WERI-Rb-1 (cell line): ENCODE data around the gene KRTAP5-7.
"Not testable (repeated sequence)": the region's sequence is repeated elsewhere in the genome, so short reads cannot be mapped to it uniquely, and the experiment has no call there.

ENCODE experiments used
- DNase-seq: peaks from one replicate; pipeline ENCODE4 v3.0.0-alpha.2; 2020
- H3K27ac ChIP-seq: fragments of 250-450 bp; sonication (Bioruptor Pico); 2 replicates; pipeline ENCODE4 v1.5.1; 2020; ENCODE audit warnings: mild to moderate bottlenecking, moderate library complexity
- H3K27me3 ChIP-seq: fragments of 250-450 bp; sonication (Bioruptor Pico); 2 replicates; pipeline ENCODE4 v1.5.1; 2021; ENCODE audit warnings: mild to moderate bottlenecking, low read depth, moderate library complexity; ENCODE audit not compliant: insufficient read depth, severe bottlenecking
- H3K36me3 ChIP-seq: fragments of 250-450 bp; sonication (Bioruptor Pico); 2 replicates; pipeline ENCODE4 v1.5.1; 2020; ENCODE audit warnings: mild to moderate bottlenecking, moderate library complexity
- H3K4me3 ChIP-seq: 2 replicates; pipeline ENCODE4 v1.5.1; 2011; ENCODE audit warnings: low read depth, mild to moderate bottlenecking, control low read depth, low read length
- H3K9me3 ChIP-seq: fragments of 250-450 bp; sonication (Bioruptor Pico); 2 replicates; pipeline ENCODE4 v1.5.1; 2021; ENCODE audit warnings: mild to moderate bottlenecking, moderate library complexity; ENCODE audit not compliant: severe bottlenecking
- TF ChIP-seq, protein P1 (sequence below): IDR thresholded peaks from 2 replicates; pipeline ENCODE4 v1.5.1; 2011; ENCODE audit warnings: low read depth, mild to moderate bottlenecking, control low read depth, inconsistent platforms, low read length

Gene KRTAP5-7

DNA sequence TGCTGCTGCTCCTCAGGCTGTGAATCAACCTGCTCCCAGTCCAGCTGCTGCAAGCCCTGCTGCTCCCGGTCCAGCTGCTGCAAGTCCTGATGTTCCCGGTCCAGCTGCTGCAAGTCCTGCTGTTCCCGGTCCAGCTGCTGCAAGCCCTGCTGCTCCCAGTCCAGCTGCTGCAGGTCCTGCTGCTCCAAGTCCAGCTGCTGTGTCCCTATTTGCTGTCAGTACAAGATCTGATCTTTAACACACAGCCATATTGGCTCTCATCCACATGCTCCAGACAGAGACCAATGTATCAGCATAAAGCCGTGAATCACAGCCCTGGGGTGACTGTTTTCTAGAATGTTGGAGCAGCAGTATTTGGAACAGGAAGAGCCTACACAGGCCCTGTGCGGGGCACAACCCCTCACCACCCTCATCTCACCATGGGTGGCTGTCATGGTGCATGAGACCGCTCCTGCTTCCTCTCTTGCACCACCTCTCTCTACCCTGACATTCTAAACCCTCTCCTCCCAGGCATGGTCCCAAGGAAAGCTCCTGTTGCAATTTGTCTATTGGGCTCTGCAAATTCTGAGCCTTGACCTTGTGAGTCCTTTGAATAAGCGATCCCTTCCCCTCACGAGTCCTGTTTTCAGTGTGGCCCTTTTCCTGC is 41.8 kb downstream of the KRTAP5-7 start:
- no peaks in the 10 kb centered on the region for H3K36me3 ChIP-seq
- no peak overlapping the region for H3K27ac ChIP-seq
- DNase-seq, result no peak
- no peaks in the 10 kb centered on the region for H3K27me3 ChIP-seq
- no peak overlapping the region for H3K4me3 ChIP-seq
- TF ChIP-seq, protein P1, sequence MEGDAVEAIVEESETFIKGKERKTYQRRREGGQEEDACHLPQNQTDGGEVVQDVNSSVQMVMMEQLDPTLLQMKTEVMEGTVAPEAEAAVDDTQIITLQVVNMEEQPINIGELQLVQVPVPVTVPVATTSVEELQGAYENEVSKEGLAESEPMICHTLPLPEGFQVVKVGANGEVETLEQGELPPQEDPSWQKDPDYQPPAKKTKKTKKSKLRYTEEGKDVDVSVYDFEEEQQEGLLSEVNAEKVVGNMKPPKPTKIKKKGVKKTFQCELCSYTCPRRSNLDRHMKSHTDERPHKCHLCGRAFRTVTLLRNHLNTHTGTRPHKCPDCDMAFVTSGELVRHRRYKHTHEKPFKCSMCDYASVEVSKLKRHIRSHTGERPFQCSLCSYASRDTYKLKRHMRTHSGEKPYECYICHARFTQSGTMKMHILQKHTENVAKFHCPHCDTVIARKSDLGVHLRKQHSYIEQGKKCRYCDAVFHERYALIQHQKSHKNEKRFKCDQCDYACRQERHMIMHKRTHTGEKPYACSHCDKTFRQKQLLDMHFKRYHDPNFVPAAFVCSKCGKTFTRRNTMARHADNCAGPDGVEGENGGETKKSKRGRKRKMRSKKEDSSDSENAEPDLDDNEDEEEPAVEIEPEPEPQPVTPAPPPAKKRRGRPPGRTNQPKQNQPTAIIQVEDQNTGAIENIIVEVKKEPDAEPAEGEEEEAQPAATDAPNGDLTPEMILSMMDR, result no peak
- H3K9me3 ChIP-seq, result no peaks in the 10 kb centered on the region

DNA sequence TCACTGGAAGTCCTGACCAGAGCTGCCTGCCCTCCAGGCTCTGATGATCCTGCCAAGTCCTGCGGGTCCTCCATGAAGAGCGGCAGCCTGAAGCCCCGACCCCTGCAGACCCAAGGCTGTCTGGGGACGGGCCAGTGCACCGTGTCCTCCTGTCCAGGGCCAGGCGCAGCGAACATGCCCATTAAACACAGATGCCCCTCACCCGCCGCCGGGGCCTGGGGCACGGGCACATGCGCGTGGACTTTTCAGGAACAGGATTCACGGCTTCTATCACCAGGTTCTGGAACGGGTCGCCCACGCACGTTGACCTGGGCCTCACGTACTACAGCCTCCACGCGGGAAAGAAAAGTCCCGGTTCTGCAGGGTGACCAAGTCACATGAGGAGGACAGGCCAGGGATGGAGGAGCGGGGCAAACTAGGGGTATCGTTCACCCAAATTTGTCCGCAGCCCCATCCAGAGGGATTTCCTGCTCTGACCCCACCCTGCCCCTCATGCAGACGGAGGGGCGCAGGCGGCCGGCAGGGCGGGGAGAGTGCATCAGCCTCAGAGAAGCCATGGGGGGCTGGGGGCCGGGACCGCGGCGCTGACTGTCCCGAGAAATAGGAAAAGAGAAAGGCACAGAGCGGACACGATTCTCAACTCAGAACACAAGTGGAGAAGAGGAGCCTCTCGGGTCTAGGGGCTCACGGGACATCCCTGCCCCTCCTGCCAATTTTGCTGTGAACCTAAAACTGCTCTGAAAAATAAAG is 44.2 kb downstream of the KRTAP5-7 start:
- DNase-seq, H3K36me3 ChIP-seq, H3K4me3 ChIP-seq, H3K27ac ChIP-seq, H3K27me3 ChIP-seq, H3K9me3 ChIP-seq: not testable (repeated sequence)

DNA sequence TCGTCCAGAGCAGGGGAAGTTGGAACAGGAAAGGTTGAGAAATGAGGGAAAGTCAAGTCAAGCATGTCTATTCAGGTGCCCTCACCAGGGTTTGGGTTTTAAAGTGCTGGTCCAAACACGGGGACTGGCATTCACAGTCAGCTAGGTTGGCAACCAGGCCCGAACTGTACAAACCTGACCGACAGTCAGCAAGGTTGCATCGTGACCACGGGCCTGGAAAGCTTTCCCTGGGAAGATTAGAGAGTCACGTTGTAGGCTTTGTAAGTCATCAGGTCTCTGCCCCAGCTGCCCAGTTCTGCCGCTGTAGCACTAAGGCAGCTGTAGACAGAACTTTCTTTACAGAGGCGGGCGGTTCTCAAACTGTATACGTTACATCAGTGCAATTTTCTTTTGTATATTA is 45.7 kb downstream of the KRTAP5-7 start:
- H3K27me3 ChIP-seq, result no peaks in the 10 kb centered on the region
- H3K27ac ChIP-seq, result no peak overlapping the region
- TF ChIP-seq, protein P1, result no peak
- H3K36me3 ChIP-seq, result no peaks in the 10 kb centered on the region
- peak; percentile 54 for DNase-seq
- no peak overlapping the region for H3K4me3 ChIP-seq
- H3K9me3 ChIP-seq, result no peaks in the 10 kb centered on the region

DNA sequence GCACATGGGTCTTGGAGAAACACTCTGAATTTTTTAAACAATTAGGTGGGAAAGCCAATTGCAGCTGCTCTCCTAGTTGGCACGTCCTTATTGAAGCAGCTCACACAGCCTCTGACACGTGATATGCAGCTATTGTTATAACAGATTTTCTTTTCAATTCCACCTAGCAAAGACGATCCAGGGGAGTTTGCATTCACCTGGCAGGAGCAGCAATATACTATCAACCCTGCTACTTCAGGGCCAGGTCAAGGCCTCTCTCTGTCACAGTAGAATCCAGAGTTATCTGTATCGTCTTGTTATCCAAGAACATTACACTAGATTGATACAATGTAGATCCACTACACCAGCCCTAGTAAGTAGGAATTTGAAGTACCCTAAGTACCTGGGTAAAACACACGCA is 47.4 kb downstream of the KRTAP5-7 start:
- DNase-seq, result no peak

DNA sequence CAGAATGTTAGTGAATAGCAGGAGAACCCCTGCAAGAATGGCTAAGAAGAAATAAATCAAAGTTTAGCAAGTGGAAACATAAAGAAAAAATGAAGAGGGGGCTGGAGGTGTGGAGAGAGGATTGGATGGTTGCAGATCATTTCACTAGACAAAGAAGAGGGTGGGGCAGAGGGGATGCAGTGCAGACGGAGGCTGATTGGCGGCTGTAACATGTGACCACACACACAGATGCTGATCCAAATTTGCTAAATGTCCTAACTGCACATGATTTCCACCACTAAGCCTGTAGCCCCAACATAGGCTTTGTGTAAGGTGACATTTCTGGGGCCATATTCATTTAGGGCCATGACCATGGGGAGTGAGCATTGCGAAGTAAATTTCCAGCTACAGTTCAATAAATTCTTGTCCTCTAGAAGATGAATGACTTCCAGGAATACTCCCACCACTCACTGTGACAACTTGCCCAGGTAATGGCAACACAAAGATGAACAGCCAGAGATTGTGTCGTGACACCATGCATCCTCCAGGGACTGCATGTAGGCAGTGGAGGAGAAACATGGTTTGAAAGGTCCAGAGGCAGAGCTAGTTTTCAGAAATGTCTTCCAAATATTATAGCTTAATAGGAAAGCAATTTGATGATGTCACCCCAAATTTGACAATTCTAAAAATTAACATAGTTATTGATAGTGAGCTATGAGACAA is 48.8 kb downstream of the KRTAP5-7 start:
- H3K9me3 ChIP-seq, result no peaks in the 10 kb centered on the region
- H3K27ac ChIP-seq, result no peak overlapping the region
- TF ChIP-seq, protein P1, result no peak
- no peak for DNase-seq
- no peaks in the 10 kb centered on the region for H3K36me3 ChIP-seq
- H3K4me3 ChIP-seq, result no peak overlapping the region
- no peaks in the 10 kb centered on the region for H3K27me3 ChIP-seq

More for the DNA sequence above, 47.4 kb downstream of the KRTAP5-7 start:
- no peak overlapping the region for H3K27ac ChIP-seq
- H3K4me3 ChIP-seq, result no peak overlapping the region
- no peaks in the 10 kb centered on the region for H3K27me3 ChIP-seq
- no peaks in the 10 kb centered on the region for H3K9me3 ChIP-seq
- no peaks in the 10 kb centered on the region for H3K36me3 ChIP-seq
- TF ChIP-seq, protein P1, result no peak

DNA sequence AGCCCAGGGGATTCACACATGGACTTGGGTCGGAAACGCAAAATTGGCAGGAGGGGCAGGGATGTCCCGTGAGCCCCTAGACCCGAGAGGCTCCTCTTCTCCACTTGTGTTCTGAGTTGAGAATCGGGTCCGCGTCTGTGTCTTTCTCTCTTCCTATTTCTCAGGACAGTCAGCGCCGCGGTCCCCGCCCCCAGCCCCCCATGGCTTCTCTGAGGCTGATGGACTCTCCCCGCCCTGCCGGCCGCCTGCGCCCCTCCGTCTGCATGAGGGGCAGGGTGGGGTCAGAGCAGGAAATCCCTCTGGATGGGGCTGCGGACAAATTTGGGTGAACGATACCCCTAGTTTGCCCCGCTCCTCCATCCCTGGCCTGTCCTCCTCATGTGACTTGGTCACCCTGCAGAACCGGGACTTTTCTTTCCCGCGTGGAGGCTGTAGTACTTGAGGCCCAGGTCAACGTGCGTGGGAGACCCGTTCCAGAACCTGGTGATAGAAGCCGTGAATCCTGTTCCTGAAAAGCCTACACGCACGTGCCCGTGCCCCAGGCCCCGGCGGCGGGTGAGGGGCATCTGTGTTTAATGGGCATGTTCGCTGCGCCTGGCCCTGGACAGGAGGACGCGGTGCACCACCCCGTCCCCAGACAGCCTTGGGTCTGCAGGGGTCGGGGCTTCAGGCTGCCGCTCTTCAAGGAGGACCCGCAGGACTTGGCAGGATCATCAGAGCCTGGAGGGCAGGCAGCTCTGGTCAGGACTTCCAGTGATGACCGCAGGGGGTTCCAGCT is 49.8 kb downstream of the KRTAP5-7 start:
- not testable (repeated sequence) for H3K27me3 ChIP-seq, H3K27ac ChIP-seq, H3K9me3 ChIP-seq, H3K36me3 ChIP-seq, H3K4me3 ChIP-seq, DNase-seq
